Suprapubic skin (tissue), 4 donors: ENCODE data around the gene ABLIM3.

Experiments used
- CTCF ChIP-seq, 2 donors: fragments of 200-600 bp in 1 of 2; fragments of 450-650 bp in 1 of 2; sonication (generic) in 1 of 2; IDR thresholded peaks; one replicate each; pipeline ENCODE4 v1.5.1; 2016 to 2019; ENCODE audit warnings: antibody characterized with exemption in 2 of 2, mild to moderate bottlenecking in 1 of 2, moderate library complexity in 1 of 2
- POLR2A ChIP-seq, 2 donors: fragments of 450-650 bp; IDR thresholded peaks; one replicate each; pipeline ENCODE4 v1.6.1; 2017; ENCODE audit warnings: antibody characterized with exemption in 2 of 2, mild to moderate bottlenecking in 2 of 2, moderate library complexity in 2 of 2
- POLR2AphosphoS5 ChIP-seq, 3 donors: sonication (generic); formaldehyde crosslinking; IDR thresholded peaks; one replicate each; pipeline ENCODE4 v1.6.1; 2017; ENCODE audit warnings: antibody characterized with exemption in 3 of 3

- TF ChIP-seq POLR2AphosphoS5 (IDR thresholded peaks at IDR 0.05) (no peak), CTCF (IDR thresholded peaks at IDR 0.05) (no peak), POLR2A (IDR thresholded peaks at IDR 0.05) (no peak)
These were observed 143.9 kb downstream of the ABLIM3 start for GRCh38 chr5:149285153-149285552.
